ENCODE results near the gene POLA1.

DNA sequence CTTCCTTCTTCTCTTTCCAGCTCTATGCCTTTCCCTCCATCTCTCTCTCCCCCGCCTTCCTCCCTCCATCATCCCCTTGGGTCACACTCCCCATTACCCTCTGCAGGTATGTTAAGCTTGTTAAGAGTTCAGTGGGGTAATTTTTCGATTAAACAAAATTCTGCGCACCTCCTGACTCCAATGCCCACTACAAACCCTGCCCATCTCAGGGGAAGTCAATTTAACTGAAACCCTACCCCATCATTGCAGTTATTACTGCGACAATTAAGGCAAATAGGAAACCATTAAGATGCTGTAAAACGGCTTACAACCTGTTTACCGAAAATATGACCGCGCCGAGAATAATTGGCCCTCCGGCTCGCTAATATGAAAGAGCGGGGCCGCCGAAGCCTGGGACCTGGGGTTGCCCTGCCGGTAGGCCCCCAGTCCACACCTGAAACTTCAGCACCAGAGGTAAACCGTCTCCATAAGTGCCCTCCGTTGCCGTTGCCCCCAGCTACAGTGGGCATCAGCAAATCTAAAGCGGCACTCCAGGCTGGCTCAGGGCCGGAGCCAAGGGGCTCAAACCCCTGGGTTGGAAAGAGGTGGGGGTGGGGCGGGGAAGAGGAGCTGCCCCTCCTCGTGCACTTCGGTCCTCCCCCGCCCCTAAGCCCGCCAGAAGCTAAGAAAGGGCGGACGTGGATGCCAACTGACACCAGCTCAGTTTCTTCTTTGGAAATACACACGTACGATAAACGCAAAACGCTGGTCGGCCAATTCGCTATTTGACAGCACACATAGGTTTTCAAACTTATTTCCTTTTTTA, 317.3 kb downstream of the POLA1 start:
- TF ChIP-seq CTCF (IDR thresholded peaks at IDR 0.05) (no peak), POLR2AphosphoS5 (IDR thresholded peaks at IDR 0.05) (no peak), EP300 (IDR thresholded peaks at IDR 0.05) (no peak), POLR2A (IDR thresholded peaks at IDR 0.05) (no peak)
